OCI-M2 (cell line): ENCODE results near the gene TGFBI.

Source experiments
- DNase-seq: peaks from one replicate; lab custom pipeline; 2025; ENCODE audit not compliant: unreplicated experiment; lab: John Stamatoyannopoulos, UW

TGFBI gene

GRCh38 chr5:136023958-136024541 is 4.7 kb upstream of the TGFBI start:
- DNase-seq, result no peak

- no peak for DNase-seq
These were observed 2.9 kb upstream of the TGFBI start for GRCh38 chr5:136025900-136026299.

- DNase-seq, result no peak
These were observed 2.2 kb upstream of the TGFBI start for GRCh38 chr5:136026636-136027035.

GRCh38 chr5:136027311-136027710 is 1.5 kb upstream of the TGFBI start:
- no peak for DNase-seq

DNA sequence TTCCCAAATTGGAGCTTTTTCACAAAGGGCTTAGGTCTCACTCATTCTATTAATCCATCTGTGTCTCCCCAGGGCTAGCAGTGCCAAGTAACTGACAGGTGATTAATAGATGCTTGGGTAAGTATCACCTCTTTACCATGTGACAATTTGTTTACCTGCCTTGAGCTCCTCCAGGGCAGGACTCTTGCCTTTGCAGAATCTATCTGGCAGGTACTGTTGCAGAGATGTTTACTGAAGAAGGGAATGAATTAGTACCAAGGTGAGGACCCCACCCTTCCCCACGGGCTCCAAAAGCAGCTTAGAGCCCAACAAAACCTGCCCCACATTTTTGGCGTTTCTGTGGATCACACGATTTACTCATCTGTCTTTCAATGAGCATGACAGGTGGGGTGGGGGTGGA is 698 bp upstream of the TGFBI start:
- DNase-seq, result no peak

- DNase-seq, result no peak
These were observed 1.5 kb downstream of the TGFBI start for GRCh38 chr5:136030252-136030651.

DNA sequence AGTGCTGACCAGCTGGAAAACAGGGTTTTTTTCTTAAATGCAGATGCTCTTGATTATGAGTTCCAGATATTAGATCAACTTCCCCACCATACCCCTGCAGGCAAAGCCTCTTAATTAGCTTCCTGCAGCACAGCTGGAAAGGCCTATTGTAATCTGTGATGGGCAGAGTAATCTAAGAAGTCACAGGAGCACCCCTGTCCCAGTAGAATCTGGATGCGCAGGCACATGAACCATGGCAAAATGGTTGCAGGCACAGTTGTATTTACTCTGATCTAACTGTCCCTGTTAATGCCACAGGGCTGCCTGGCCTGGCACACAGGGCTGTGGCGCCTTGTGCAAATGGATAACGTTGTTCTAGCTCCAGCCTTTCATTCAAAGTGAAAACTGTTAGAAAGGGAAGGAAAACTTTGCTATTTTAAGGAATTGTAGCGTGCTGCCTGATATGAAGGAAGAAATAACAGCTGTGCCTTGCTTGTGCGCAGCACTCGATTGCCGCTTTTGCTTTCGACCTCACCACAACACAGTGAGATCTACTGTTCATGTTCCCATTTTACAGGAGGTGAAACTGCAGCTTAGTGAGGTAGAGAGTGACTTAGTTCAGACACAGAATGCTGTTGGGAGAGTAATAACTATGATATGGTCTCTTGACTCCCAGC is 2.3 kb downstream of the TGFBI start:
- DNase-seq, result no peak

DNA sequence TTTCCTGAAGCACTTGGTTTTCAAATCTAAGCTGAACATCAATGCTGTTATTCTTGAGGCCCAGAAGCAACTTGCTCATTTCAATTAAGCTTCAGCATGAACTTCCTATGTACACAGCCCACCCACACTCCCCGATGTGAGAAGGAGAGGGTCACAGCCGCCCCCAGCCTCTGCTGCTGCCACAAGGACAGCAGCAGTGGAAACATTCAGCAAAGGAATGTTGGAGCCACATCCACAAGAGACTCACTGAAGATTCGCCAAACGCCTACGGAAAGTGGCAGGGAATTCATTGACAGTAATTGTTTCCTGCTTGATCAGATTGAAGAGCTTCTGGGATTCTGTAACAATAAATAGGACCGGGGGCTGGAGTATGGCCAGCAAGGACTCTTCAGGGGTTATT is 2.9 kb downstream of the TGFBI start:
- no peak for DNase-seq

GRCh38 chr5:136032564-136032963 is 3.8 kb downstream of the TGFBI start:
- no peak for DNase-seq

GRCh38 chr5:136033234-136033633 is 4.4 kb downstream of the TGFBI start:
- DNase-seq, result no peak

- no peak for DNase-seq
These were observed 5.1 kb downstream of the TGFBI start for GRCh38 chr5:136033848-136034247.

- DNase-seq, result no peak
These were observed 5.7 kb downstream of the TGFBI start for GRCh38 chr5:136034492-136034891.

DNA sequence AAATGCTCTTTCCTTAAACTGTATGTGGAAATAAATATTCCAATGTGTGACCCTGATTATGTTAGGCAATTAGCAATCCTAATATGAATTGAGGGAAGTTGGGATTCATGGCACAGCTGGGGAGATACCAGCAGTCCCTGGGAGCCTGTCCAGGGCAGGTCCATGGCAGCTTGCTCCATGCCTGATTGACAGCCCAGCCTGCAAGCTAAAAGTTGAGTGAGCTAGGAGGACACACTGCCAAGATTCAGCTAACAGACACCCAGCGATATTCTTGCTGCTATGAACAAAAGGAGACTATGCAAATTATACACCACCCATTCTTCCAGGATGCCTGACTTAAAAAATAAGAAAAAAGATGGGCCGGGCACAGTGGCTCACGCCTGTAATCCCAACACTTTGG is 6.2 kb downstream of the TGFBI start:
- no peak for DNase-seq

DNA sequence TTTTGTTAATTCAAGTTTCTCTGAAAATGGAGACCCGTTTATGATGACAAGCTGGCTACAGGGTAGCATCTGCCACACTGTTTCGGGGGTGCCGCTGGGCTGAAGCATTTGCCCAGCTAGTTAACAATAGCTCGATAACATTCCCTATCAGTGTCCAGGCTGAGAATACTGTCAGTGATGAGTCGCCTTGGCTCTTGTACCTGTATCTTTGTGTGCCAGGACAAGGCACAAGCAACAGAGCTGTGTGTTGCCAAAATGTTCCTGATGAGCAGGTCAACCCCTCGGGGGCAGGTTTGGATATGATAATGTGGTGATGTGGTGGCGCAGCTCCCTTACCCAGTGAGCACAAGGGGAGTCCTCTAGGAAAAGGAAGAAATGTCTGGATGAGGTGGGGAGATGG is 7.0 kb downstream of the TGFBI start:
- no peak for DNase-seq

DNA sequence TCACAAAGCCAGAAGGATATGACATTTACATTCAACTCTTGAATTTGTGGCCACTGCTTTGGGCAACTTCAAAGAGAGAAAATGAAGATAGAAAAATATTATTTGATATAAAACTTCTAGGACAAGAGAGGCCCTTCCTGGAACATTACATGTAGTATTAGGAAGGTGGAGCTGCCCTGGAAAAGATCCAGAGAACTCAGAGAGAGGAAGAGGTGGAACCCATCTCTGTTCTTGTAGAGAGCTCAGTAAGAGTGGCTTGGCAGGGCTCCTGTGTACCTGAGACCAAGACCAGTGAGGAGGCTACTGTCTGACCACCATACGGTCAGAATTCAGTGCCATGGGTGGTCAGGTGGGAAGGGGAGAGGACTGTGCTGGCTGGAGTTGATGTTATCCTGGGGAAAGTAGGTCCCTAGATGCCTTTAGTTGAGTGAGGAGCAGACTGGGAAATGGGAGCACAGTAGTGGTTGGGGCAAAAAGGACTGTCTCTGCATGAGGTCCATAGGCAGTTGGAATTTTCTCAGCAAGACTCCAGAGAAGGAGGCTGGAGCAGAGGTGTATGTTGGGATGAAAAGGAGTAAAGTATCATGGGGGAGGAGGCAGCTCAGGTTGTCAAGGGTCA is 7.6 kb downstream of the TGFBI start:
- no peak for DNase-seq

GRCh38 chr5:136037001-136037705 is 8.4 kb downstream of the TGFBI start:
- DNase-seq, result no peak

DNA sequence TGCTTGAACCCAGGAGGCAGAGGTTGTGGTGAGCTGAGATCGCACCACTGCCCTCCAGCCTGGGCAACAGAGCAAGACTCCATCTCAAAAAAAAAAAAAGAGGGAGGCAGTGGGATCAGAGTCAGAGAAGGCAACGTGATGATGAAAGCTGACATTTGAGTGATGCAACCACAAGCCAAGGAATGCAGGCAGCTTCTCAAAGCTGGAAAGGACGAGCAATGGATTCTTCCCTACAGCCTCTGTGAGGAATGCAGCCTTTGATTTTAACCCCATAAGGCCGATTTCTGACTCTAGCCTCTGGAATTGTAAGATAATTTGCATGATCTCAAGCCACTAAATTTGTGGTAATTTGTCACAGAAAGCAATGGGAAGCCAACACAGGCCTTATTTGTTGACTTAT is 9.8 kb downstream of the TGFBI start:
- DNase-seq, result no peak

- no peak for DNase-seq
These were observed 10.4 kb downstream of the TGFBI start for GRCh38 chr5:136039202-136039601.

- no peak for DNase-seq
These were observed 12.1 kb downstream of the TGFBI start for GRCh38 chr5:136040746-136041415.

DNA sequence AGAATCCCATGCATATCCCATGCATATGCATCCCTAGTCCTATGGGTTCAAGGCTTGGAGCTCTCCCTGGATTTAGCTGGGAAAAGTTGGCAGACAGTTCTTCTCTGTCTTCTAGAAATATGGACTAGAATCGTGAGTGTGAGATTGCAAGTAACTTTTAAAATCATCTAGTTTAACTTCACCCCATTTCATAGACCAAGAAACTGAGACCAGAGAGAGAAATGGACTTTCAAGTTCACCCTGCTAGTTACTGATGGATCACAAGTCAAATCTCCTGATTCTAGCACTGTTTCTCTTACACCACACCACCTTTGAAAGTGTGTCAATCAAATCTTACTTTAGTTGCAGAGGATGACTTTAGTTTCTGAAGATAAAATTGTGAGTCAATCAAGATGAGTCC is 13.4 kb downstream of the TGFBI start:
- DNase-seq, result no peak

- DNase-seq, result no peak
These were observed 13.9 kb downstream of the TGFBI start for GRCh38 chr5:136042665-136043121.
